CD8-positive, alpha-beta memory T cell (primary cell): ENCODE results near the gene GALNT3. TPM values are rescaled to one million over a fixed set of nuclear protein-coding genes. Genes with fewer than 3 reads are reported as not detected.

ENCODE experiments used
- CTCF ChIA-PET: fragments of 350-600 bp; sonication (Branson Sonifier 250); formaldehyde crosslinking; loops from one replicate; lab custom pipeline; 2021; ENCODE audit warnings: antibody characterized with exemption; lab: Charles Lee
- POLR2A ChIA-PET: fragments of 350-600 bp; sonication (Branson Sonifier 250); formaldehyde crosslinking; loops from one replicate; lab custom pipeline; 2021; ENCODE audit warnings: antibody characterized with exemption; lab: Charles Lee
- DNase-seq, 5 donors: peaks; one replicate each; pipeline versions ENCODE4 v3.0.0 to v3.0.0-alpha.2; 2020 to 2022; ENCODE audit warnings: mixed read lengths in 1 of 5
- H3K27ac ChIP-seq: one replicate; pipeline ENCODE4 v1.7.0; 2013; ENCODE audit warnings: low read depth, mild to moderate bottlenecking, low read length, moderate library complexity
- H3K27me3 ChIP-seq: 2 replicates; pipeline ENCODE4 v1.7.0; 2013; ENCODE audit warnings: low read length, mild to moderate bottlenecking; ENCODE audit not compliant: insufficient read depth, poor library complexity, severe bottlenecking
- H3K36me3 ChIP-seq: 2 replicates; pipeline ENCODE4 v1.7.0; 2013; ENCODE audit warnings: mild to moderate bottlenecking, low read length, moderate library complexity; ENCODE audit not compliant: insufficient read depth
- H3K4me1 ChIP-seq: 2 replicates; pipeline ENCODE4 v1.7.0; 2013; ENCODE audit warnings: mild to moderate bottlenecking, low read length, moderate library complexity; ENCODE audit not compliant: insufficient read depth
- H3K4me3 ChIP-seq: 2 replicates; pipeline ENCODE4 v1.7.0; 2013; ENCODE audit warnings: mild to moderate bottlenecking, low read length
- H3K9me3 ChIP-seq: 2 replicates; pipeline ENCODE4 v1.7.0; 2013; ENCODE audit warnings: mild to moderate bottlenecking, low read length
- H3K27ac Mint-ChIP-seq, 8 donors: one replicate each; pipeline ENCODE4 v1.8.0; 2020 to 2021; ENCODE audit warnings: mixed read lengths in 8 of 8, mild to moderate bottlenecking in 6 of 8, inconsistent platforms in 3 of 8, moderate library complexity in 3 of 8
- H3K27me3 Mint-ChIP-seq, 2 donors: one replicate each; pipeline ENCODE4 v1.8.0; 2020 to 2021; ENCODE audit warnings: mixed read lengths in 2 of 2, mild to moderate bottlenecking in 1 of 2, moderate library complexity in 1 of 2
- H3K36me3 Mint-ChIP-seq, 3 donors: one replicate each; pipeline ENCODE4 v1.8.0; 2020 to 2021; ENCODE audit warnings: mixed read lengths in 3 of 3, inconsistent platforms in 1 of 3, mild to moderate bottlenecking in 1 of 3
- H3K4me1 Mint-ChIP-seq, 3 donors: one replicate each; pipeline ENCODE4 v1.8.0; 2020 to 2021; ENCODE audit warnings: mixed read lengths in 3 of 3, inconsistent platforms in 1 of 3, mild to moderate bottlenecking in 1 of 3
- H3K4me3 Mint-ChIP-seq, 7 donors: one replicate each; pipeline ENCODE4 v1.8.0; 2020 to 2021; ENCODE audit warnings: mixed read lengths in 7 of 7, mild to moderate bottlenecking in 6 of 7, moderate library complexity in 4 of 7, inconsistent platforms in 2 of 7
- H3K9me3 Mint-ChIP-seq, 5 donors: one replicate each; pipeline ENCODE4 v1.8.0; 2020 to 2022; ENCODE audit warnings: mixed read lengths in 5 of 5, mild to moderate bottlenecking in 3 of 5, moderate library complexity in 2 of 5, inconsistent platforms in 1 of 5
- polyA plus RNA-seq: library from polyadenylated mRNA; unstranded; fragments of 300-500 nt; fragmentation: Illumina TruSeq; gene quantifications from one replicate; pipeline ENCODE4 v1.2.3, GENCODE V29; 2021
- total RNA-seq, 2 experiments: library from RNA; stranded (reverse); gene quantifications; one replicate each; pipeline ENCODE4 v1.2.3, GENCODE V29; 2021

Gene GALNT3
- total and polyA plus RNA-seq, 3 experiments from 2014 or later: 2.2 to 3.2 (median 3.0) TPM

GRCh38 chr2:165810418-165810817, 16.4 kb upstream of the GALNT3 start:
- no peaks in the 10 kb centered on the region for H3K27me3 ChIP-seq
- no peaks in the 10 kb centered on the region for H3K36me3 ChIP-seq
- no peaks in the 10 kb centered on the region for H3K27me3 Mint-ChIP-seq
- no peaks in the 10 kb centered on the region for H3K4me1 ChIP-seq
- peaks cover 0 to 4% (median 0%) of the 10 kb centered on the region in 3 donors for H3K36me3 Mint-ChIP-seq
- H3K27ac Mint-ChIP-seq: no peak overlapping the region
- DNase-seq: no peak
- POLR2A ChIA-PET: no interaction called here
- no peaks in the 10 kb centered on the region for H3K9me3 ChIP-seq
- no peak overlapping the region for H3K27ac ChIP-seq
- no peak overlapping the region for H3K4me3 Mint-ChIP-seq
- H3K9me3 Mint-ChIP-seq: no peaks in the 10 kb centered on the region
- H3K4me1 Mint-ChIP-seq: no peaks in the 10 kb centered on the region
- H3K4me3 ChIP-seq: no peak overlapping the region
- CTCF ChIA-PET: no interaction called here

GRCh38 chr2:165804719-165805118, 10.7 kb upstream of the GALNT3 start:
- H3K9me3 Mint-ChIP-seq: no peaks in the 10 kb centered on the region
- H3K9me3 ChIP-seq: no peaks in the 10 kb centered on the region
- peaks cover 0 to 3% of the 10 kb centered on the region in 2 donors for H3K27me3 Mint-ChIP-seq
- POLR2A ChIA-PET: no interaction called here
- H3K4me3 Mint-ChIP-seq: no peak overlapping the region
- H3K4me3 ChIP-seq: no peak overlapping the region
- H3K4me1 Mint-ChIP-seq: no peaks in the 10 kb centered on the region
- no peaks in the 10 kb centered on the region for H3K27me3 ChIP-seq
- CTCF ChIA-PET: no interaction called here
- no peaks in the 10 kb centered on the region for H3K4me1 ChIP-seq
- H3K27ac ChIP-seq: no peak overlapping the region
- no peak overlapping the region for H3K27ac Mint-ChIP-seq
- H3K36me3 Mint-ChIP-seq: peaks cover 0 to 19% (median 8%) of the 10 kb centered on the region in 3 donors
- DNase-seq: no peak
- no peaks in the 10 kb centered on the region for H3K36me3 ChIP-seq

- no peak overlapping the region for H3K4me3 Mint-ChIP-seq
- ChIA-PET POLR2A (no interaction called here), CTCF (no interaction called here)
- Histone ChIP-seq H3K4me1 (no peaks in the 10 kb centered on the region), H3K36me3 (no peaks in the 10 kb centered on the region), H3K27ac (no peak overlapping the region), H3K27me3 (no peaks in the 10 kb centered on the region), H3K9me3 (no peaks in the 10 kb centered on the region), H3K4me3 (no peak overlapping the region)
- H3K9me3 Mint-ChIP-seq: no peaks in the 10 kb centered on the region
- H3K4me1 Mint-ChIP-seq: no peaks in the 10 kb centered on the region
- DNase-seq: no peak
- H3K36me3 Mint-ChIP-seq: peaks cover 0 to 21% (median 8%) of the 10 kb centered on the region in 3 donors
- H3K27me3 Mint-ChIP-seq: peaks cover 0 to 5% of the 10 kb centered on the region in 2 donors
- H3K27ac Mint-ChIP-seq: no peak overlapping the region
Measured at GRCh38 chr2:165803123-165803760, 9.2 kb upstream of the GALNT3 start.

- H3K27me3 ChIP-seq: no peaks in the 10 kb centered on the region
- POLR2A ChIA-PET: no interaction called here
- Mint-ChIP-seq H3K27ac (peak overlapping the region in 2 of 8 donors; percentile 51 to 54), H3K4me3 (no peak overlapping the region), H3K27me3 (peaks cover 0 to 5% of the 10 kb centered on the region in 2 donors), H3K9me3 (no peaks in the 10 kb centered on the region), H3K4me1 (peaks cover 0 to 9% (median 4%) of the 10 kb centered on the region in 3 donors), H3K36me3 (peaks cover 0 to 21% (median 4%) of the 10 kb centered on the region in 3 donors)
- CTCF ChIA-PET: interaction anchor here (1.2 kb wide), 1 partner anchor 11 kb away, joined by 3 read pairs; no protein-coding TSS in a partner anchor
- no peaks in the 10 kb centered on the region for H3K36me3 ChIP-seq
- H3K9me3 ChIP-seq: no peaks in the 10 kb centered on the region
- H3K4me3 ChIP-seq: no peak overlapping the region
- H3K27ac ChIP-seq: no peak overlapping the region
- no peak for DNase-seq
- H3K4me1 ChIP-seq: no peaks in the 10 kb centered on the region
Measured at GRCh38 chr2:165801176-165801575, 7.1 kb upstream of the GALNT3 start.

GRCh38 chr2:165796819-165797530, 2.9 kb upstream of the GALNT3 start:
- Histone ChIP-seq H3K4me1 (peaks cover 4% of the 10 kb centered on the region), H3K4me3 (no peak overlapping the region), H3K27me3 (no peaks in the 10 kb centered on the region), H3K9me3 (no peaks in the 10 kb centered on the region), H3K27ac (no peak overlapping the region), H3K36me3 (no peaks in the 10 kb centered on the region)
- peak overlapping the region in 4 of 8 donors; percentile 4 to 26 (median 14) for H3K27ac Mint-ChIP-seq
- H3K4me1 Mint-ChIP-seq: peaks cover 23 to 37% (median 24%) of the 10 kb centered on the region in 3 donors
- no peaks in the 10 kb centered on the region for H3K9me3 Mint-ChIP-seq
- H3K4me3 Mint-ChIP-seq: peak overlapping the region in 3 of 7 donors; percentile 10 to 54 (median 39)
- peaks cover 4 to 20% (median 6%) of the 10 kb centered on the region in 3 donors for H3K36me3 Mint-ChIP-seq
- DNase-seq: no peak
- peaks cover 3 to 8% of the 10 kb centered on the region in 2 donors for H3K27me3 Mint-ChIP-seq
- CTCF ChIA-PET: no interaction called here
- POLR2A ChIA-PET: no interaction called here

- Histone ChIP-seq H3K27me3 (no peaks in the 10 kb centered on the region), H3K4me3 (no peak overlapping the region), H3K36me3 (no peaks in the 10 kb centered on the region), H3K4me1 (peaks cover 4% of the 10 kb centered on the region), H3K27ac (no peak overlapping the region), H3K9me3 (no peaks in the 10 kb centered on the region)
- no peaks in the 10 kb centered on the region for H3K9me3 Mint-ChIP-seq
- POLR2A ChIA-PET: no interaction called here
- CTCF ChIA-PET: no interaction called here
- no peak for DNase-seq
- peaks cover 3 to 8% of the 10 kb centered on the region in 2 donors for H3K27me3 Mint-ChIP-seq
- H3K27ac Mint-ChIP-seq: peak overlapping the region in 2 of 8 donors; percentile 15 to 62
- peaks cover 2 to 11% (median 6%) of the 10 kb centered on the region in 3 donors for H3K36me3 Mint-ChIP-seq
- peaks cover 26 to 43% (median 27%) of the 10 kb centered on the region in 3 donors for H3K4me1 Mint-ChIP-seq
- H3K4me3 Mint-ChIP-seq: peak overlapping the region in 2 of 7 donors; percentile 13 to 15
Measured at GRCh38 chr2:165796129-165796528, 2.1 kb upstream of the GALNT3 start.

GRCh38 chr2:165795011-165795410, 964 bp upstream of the GALNT3 start:
- Histone ChIP-seq H3K36me3 (no peaks in the 10 kb centered on the region), H3K9me3 (no peaks in the 10 kb centered on the region), H3K27me3 (no peaks in the 10 kb centered on the region), H3K4me1 (peaks cover 4% of the 10 kb centered on the region), H3K4me3 (peak overlapping the region; percentile 81), H3K27ac (no peak overlapping the region)
- POLR2A ChIA-PET: interaction anchor here (0.6 to 1.0 kb wide), 3 partner anchors 11 to 158 kb away, joined by 3 to 5 read pairs (median 3); partner anchors contain the start of gene TTC21B
- Mint-ChIP-seq H3K36me3 (peaks cover 0 to 6% (median 6%) of the 10 kb centered on the region in 3 donors), H3K4me3 (peak overlapping the region; percentile 95 to 99 (median 96)), H3K27ac (peak overlapping the region; percentile 88 to 99 (median 96)), H3K4me1 (peaks cover 26 to 43% (median 27%) of the 10 kb centered on the region in 3 donors), H3K9me3 (no peaks in the 10 kb centered on the region), H3K27me3 (peaks cover 3 to 8% of the 10 kb centered on the region in 2 donors)
- CTCF ChIA-PET: interaction anchor here (1.4 kb wide), 1 partner anchor 79 kb away, joined by 3 read pairs; no protein-coding TSS in a partner anchor
- DNase-seq: no peak
